A673 (cell line): ENCODE results near the gene SAYSD1. TPM values are rescaled to one million over a fixed set of nuclear protein-coding genes. Genes with fewer than 3 reads are reported as not detected.

Experiments used
- BruUV-seq: library from RNA; stranded (reverse); fragments of 400-500 nt; replicated peaks from 2 replicates; lab custom pipeline; 2021; lab: Mats Ljungman, UMichigan
- CTCF ChIA-PET: fragments of 300-600 bp; sonication (Branson Sonifier 250); formaldehyde crosslinking; loops from one replicate; lab custom pipeline; 2022; ENCODE audit warnings: antibody characterized with exemption; lab: Charles Lee
- POLR2A ChIA-PET: fragments of 300-600 bp; sonication (Branson Sonifier 250); formaldehyde crosslinking; loops from one replicate; lab custom pipeline; 2022; ENCODE audit warnings: antibody characterized with exemption; ENCODE audit not compliant: low non-redundant PET; lab: Charles Lee
- DNase-seq: peaks from one replicate; pipeline ENCODE4 v3.0.0-alpha.2; 2015; ENCODE audit warnings: low spot score
- H3K27ac ChIP-seq: fragments of 200-600 bp; sonication (generic); 2 replicates; pipeline ENCODE4 v1.5.1; 2016; ENCODE audit warnings: mixed run types, low read depth, mild to moderate bottlenecking, mixed read lengths, antibody characterized with exemption, low read length; ENCODE audit not compliant: poor library complexity, severe bottlenecking
- H3K27me3 ChIP-seq: fragments of 200-600 bp; sonication (generic); replicated peaks from 2 replicates; pipeline ENCODE4 v1.6.1; 2017; ENCODE audit warnings: mixed run types, low read depth, mild to moderate bottlenecking, mixed read lengths, antibody characterized with exemption, low read length; ENCODE audit not compliant: insufficient read depth, poor library complexity
- H3K36me3 ChIP-seq: fragments of 200-600 bp; sonication (generic); 2 replicates; pipeline ENCODE4 v1.6.1; 2016; ENCODE audit warnings: mixed run types, mild to moderate bottlenecking, mixed read lengths, antibody characterized with exemption, low read length; ENCODE audit not compliant: insufficient read depth, poor library complexity, severe bottlenecking
- H3K4me1 ChIP-seq: fragments of 200-600 bp; sonication (generic); 2 replicates; pipeline ENCODE4 v1.6.1; 2017; ENCODE audit warnings: mixed run types, mild to moderate bottlenecking, mixed read lengths, antibody characterized with exemption, low read length; ENCODE audit not compliant: insufficient read depth, poor library complexity, severe bottlenecking
- H3K4me3 ChIP-seq: fragments of 200-600 bp; sonication (generic); 2 replicates; pipeline ENCODE4 v1.5.1; 2016; ENCODE audit warnings: low read depth, mixed run types, mild to moderate bottlenecking, mixed read lengths, low read length; ENCODE audit not compliant: poor library complexity, severe bottlenecking
- H3K9me3 ChIP-seq: fragments of 200-600 bp; sonication (generic); 2 replicates; pipeline ENCODE4 v1.6.1; 2016; ENCODE audit warnings: mixed run types, low read depth, mild to moderate bottlenecking, mixed read lengths, antibody characterized with exemption, low read length; ENCODE audit not compliant: poor library complexity, severe bottlenecking
- EZH2 ChIP-seq: fragments of 200-600 bp; sonication (generic); IDR thresholded peaks from 2 replicates; pipeline ENCODE4 v1.6.1; 2017; ENCODE audit warnings: borderline replicate concordance, low read depth, mild to moderate bottlenecking, mixed read lengths, antibody characterized with exemption, low read length; ENCODE audit not compliant: poor library complexity, severe bottlenecking
- intact Hi-C: fragments of 100-400 bp; cut with micrococcal nuclease; formaldehyde crosslinking; loops from one replicate; pipeline ENCODE4 v1.10.0; 2022; ENCODE audit not compliant: unreplicated experiment
- total RNA-seq: library from RNA; stranded (reverse); gene quantifications from 2 replicates; pipeline ENCODE4 v1.2.3, GENCODE V29; 2021
- TF ChIP-seq, protein P1 (sequence below): fragments of 300-800, 200-600 bp; sonication (generic); conservative IDR thresholded peaks from 2 replicates; pipeline ENCODE4 v1.5.1; 2017; ENCODE audit warnings: low read depth, mild to moderate bottlenecking, antibody characterized with exemption, low read length, moderate library complexity, mixed read lengths

Gene SAYSD1
- total RNA-seq, 1 experiment from 2014 or later, result 16.2 TPM

DNA sequence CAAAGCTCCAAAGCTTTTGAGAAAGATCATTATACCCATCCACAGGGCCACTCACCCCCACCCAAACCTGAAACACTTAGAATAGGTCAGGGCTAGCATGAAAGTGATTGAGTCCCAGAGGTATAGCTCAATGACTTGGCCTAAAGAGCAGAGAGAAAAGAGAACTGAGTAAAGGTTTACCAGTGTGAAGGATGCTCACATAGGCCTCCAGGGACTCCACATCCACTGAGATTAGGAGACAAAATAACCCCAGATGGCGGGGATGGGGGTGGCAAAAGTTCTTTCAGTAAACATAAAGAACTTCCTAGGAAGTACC is 12.2 kb downstream of the SAYSD1 start:
- no peak for DNase-seq
- CTCF ChIA-PET, result interaction anchor here (1.5 kb wide), 1 partner anchor 106 kb away, joined by 6 read pairs; no protein-coding TSS in a partner anchor
- Histone ChIP-seq H3K4me3 (no peak overlapping the region), H3K27me3 (no peaks in the 10 kb centered on the region), H3K9me3 (no peaks in the 10 kb centered on the region), H3K4me1 (no peaks in the 10 kb centered on the region), H3K27ac (no peak overlapping the region), H3K36me3 (peaks cover 3% of the 10 kb centered on the region)
- TF ChIP-seq EZH2, result no peak
- TF ChIP-seq, protein P1, sequence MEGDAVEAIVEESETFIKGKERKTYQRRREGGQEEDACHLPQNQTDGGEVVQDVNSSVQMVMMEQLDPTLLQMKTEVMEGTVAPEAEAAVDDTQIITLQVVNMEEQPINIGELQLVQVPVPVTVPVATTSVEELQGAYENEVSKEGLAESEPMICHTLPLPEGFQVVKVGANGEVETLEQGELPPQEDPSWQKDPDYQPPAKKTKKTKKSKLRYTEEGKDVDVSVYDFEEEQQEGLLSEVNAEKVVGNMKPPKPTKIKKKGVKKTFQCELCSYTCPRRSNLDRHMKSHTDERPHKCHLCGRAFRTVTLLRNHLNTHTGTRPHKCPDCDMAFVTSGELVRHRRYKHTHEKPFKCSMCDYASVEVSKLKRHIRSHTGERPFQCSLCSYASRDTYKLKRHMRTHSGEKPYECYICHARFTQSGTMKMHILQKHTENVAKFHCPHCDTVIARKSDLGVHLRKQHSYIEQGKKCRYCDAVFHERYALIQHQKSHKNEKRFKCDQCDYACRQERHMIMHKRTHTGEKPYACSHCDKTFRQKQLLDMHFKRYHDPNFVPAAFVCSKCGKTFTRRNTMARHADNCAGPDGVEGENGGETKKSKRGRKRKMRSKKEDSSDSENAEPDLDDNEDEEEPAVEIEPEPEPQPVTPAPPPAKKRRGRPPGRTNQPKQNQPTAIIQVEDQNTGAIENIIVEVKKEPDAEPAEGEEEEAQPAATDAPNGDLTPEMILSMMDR, result no peak
- no TSS peak for BruUV-seq
- intact Hi-C loops, result no loop called here
- POLR2A ChIA-PET, result interaction anchor here (0.7 kb wide), 1 partner anchor 932 kb away, joined by 3 read pairs; no protein-coding TSS in a partner anchor

- Histone ChIP-seq H3K4me3 (no peak overlapping the region), H3K27ac (no peak overlapping the region), H3K27me3 (no peaks in the 10 kb centered on the region), H3K9me3 (no peaks in the 10 kb centered on the region), H3K36me3 (peaks cover 3% of the 10 kb centered on the region), H3K4me1 (no peaks in the 10 kb centered on the region)
- no TSS peak for BruUV-seq
- intact Hi-C loops, result no loop called here
- TF ChIP-seq, protein P1, result peak; percentile 29; the same call in 1 of the 2 replicates
- no peak for TF ChIP-seq EZH2
- POLR2A ChIA-PET, result no interaction called here
- CTCF ChIA-PET, result interaction anchor here (0.5 to 1.5 kb wide), 2 partner anchors 105 to 1573 kb away, joined by 4 to 6 read pairs; no protein-coding TSS in a partner anchor
- DNase-seq, result no peak
Measured at GRCh38 chr6:39102071-39102820, 12.7 kb downstream of the SAYSD1 start.

DNA sequence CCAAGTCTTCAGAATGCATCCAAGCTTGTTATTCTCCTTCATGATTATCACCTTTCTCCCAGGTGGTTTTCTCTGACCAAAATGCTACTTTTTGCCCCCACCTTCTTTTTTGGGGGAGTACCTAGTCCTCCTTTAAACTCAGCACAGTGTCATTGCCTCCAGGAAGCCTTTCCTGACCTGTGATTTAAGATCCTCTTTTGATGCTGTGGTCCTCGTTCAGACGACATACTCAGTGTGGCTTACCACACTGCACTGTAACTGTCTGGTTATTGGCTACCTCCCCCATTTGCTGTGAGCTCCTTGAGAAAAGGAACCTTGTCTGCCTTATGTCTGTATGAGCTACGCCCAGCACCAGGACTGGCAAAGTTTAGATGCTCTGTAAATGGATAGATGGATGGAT is 14.6 kb downstream of the SAYSD1 start:
- no peak overlapping the region for H3K27ac ChIP-seq
- no peak for DNase-seq
- no peaks in the 10 kb centered on the region for H3K9me3 ChIP-seq
- no peaks in the 10 kb centered on the region for H3K27me3 ChIP-seq
- intact Hi-C loops, result no loop called here
- ChIA-PET POLR2A (no interaction called here), CTCF (no interaction called here)
- H3K4me1 ChIP-seq, result no peaks in the 10 kb centered on the region
- no peak for TF ChIP-seq EZH2
- TF ChIP-seq, protein P1, result no peak
- H3K36me3 ChIP-seq, result peaks cover 3% of the 10 kb centered on the region
- H3K4me3 ChIP-seq, result no peak overlapping the region
- BruUV-seq, result no TSS peak
